T-helper 17 cell (primary cell): ENCODE data around the gene GFOD1. TPM values are rescaled to one million over a fixed set of nuclear protein-coding genes. Genes with fewer than 3 reads are reported as not detected.

Experiments
- ATAC-seq: fragments of 150-1000 bp; cut with Tn5 transposase; 2 replicates; pipeline ENCODE4 v1.10.0; 2021; ENCODE audit warnings: mild to moderate bottlenecking, moderate library complexity
- DNase-seq, 3 donors: peaks; one replicate each; pipeline versions ENCODE4 v3.0.0 to v3.0.0-alpha.2; 2020 to 2021
- H3K9me3 ChIP-seq: one replicate; pipeline ENCODE4 v1.7.0; 2013; ENCODE audit warnings: low read length, mild to moderate bottlenecking; ENCODE audit not compliant: control insufficient read depth, poor library complexity, severe bottlenecking
- H3K27ac Mint-ChIP-seq: one replicate; pipeline ENCODE4 v1.8.0; 2022; ENCODE audit warnings: mild to moderate bottlenecking, moderate library complexity, mixed read lengths
- H3K27me3 Mint-ChIP-seq: one replicate; pipeline ENCODE4 v1.8.0; 2022; ENCODE audit warnings: mixed read lengths
- H3K36me3 Mint-ChIP-seq: one replicate; pipeline ENCODE4 v1.8.0; 2022; ENCODE audit warnings: low read depth, mixed read lengths
- H3K4me1 Mint-ChIP-seq: one replicate; pipeline ENCODE4 v1.8.0; 2022; ENCODE audit warnings: mild to moderate bottlenecking, mixed read lengths
- H3K4me3 Mint-ChIP-seq: one replicate; pipeline ENCODE4 v1.8.0; 2022; ENCODE audit warnings: mild to moderate bottlenecking, moderate library complexity, mixed read lengths
- total RNA-seq, 4 donors: library from RNA in 2 of 4; stranded (reverse) in 2 of 4; gene quantifications; one replicate each; pipeline ENCODE4 v1.2.3 and lab custom pipeline; 2022 to 2026

Gene GFOD1
- total RNA-seq, 2 donors from 2014 or later = 1.4 to 3.1 TPM

- peaks cover 2% of the 10 kb centered on the region for H3K36me3 Mint-ChIP-seq
- H3K9me3 ChIP-seq = no peaks in the 10 kb centered on the region
- no peak for ATAC-seq
- DNase-seq = no peak
- H3K27ac Mint-ChIP-seq = no peak overlapping the region
- no peaks in the 10 kb centered on the region for H3K4me1 Mint-ChIP-seq
- peaks cover 11% of the 10 kb centered on the region for H3K27me3 Mint-ChIP-seq
- H3K4me3 Mint-ChIP-seq = no peak overlapping the region
These were observed 13.6 kb downstream of the GFOD1 start for GRCh38 chr6:13473768-13474165.

GRCh38 chr6:13472976-13473767 is 14.2 kb downstream of the GFOD1 start:
- no peaks in the 10 kb centered on the region for H3K4me1 Mint-ChIP-seq
- no peak overlapping the region for H3K4me3 Mint-ChIP-seq
- no peaks in the 10 kb centered on the region for H3K9me3 ChIP-seq
- H3K36me3 Mint-ChIP-seq = peaks cover 2% of the 10 kb centered on the region
- DNase-seq = no peak
- peaks cover 11% of the 10 kb centered on the region for H3K27me3 Mint-ChIP-seq
- no peak for ATAC-seq
- no peak overlapping the region for H3K27ac Mint-ChIP-seq

GRCh38 chr6:13472099-13472498 is 15.3 kb downstream of the GFOD1 start:
- Mint-ChIP-seq H3K36me3 (peaks cover 2% of the 10 kb centered on the region), H3K27me3 (peaks cover 11% of the 10 kb centered on the region), H3K27ac (no peak overlapping the region), H3K4me1 (no peaks in the 10 kb centered on the region), H3K4me3 (no peak overlapping the region)
- DNase-seq (no peak), ATAC-seq (no peak)
- no peaks in the 10 kb centered on the region for H3K9me3 ChIP-seq

- Mint-ChIP-seq H3K36me3 (peaks cover 2% of the 10 kb centered on the region), H3K27ac (no peak overlapping the region), H3K4me1 (peaks cover 4% of the 10 kb centered on the region), H3K27me3 (peaks cover 15% of the 10 kb centered on the region), H3K4me3 (no peak overlapping the region)
- H3K9me3 ChIP-seq = no peaks in the 10 kb centered on the region
- DNase-seq (no peak), ATAC-seq (no peak)
These were observed 16.2 kb downstream of the GFOD1 start for GRCh38 chr6:13471184-13471583.

GRCh38 chr6:13470238-13471140 is 16.9 kb downstream of the GFOD1 start:
- Mint-ChIP-seq H3K4me3 (no peak overlapping the region), H3K36me3 (peaks cover 2% of the 10 kb centered on the region), H3K27me3 (peaks cover 15% of the 10 kb centered on the region), H3K27ac (no peak overlapping the region), H3K4me1 (peaks cover 6% of the 10 kb centered on the region)
- H3K9me3 ChIP-seq = no peaks in the 10 kb centered on the region
- no peak for ATAC-seq
- DNase-seq = no peak

GRCh38 chr6:13469693-13470092 is 17.7 kb downstream of the GFOD1 start:
- no peak for ATAC-seq
- no peak overlapping the region for H3K4me3 Mint-ChIP-seq
- H3K9me3 ChIP-seq = no peaks in the 10 kb centered on the region
- H3K4me1 Mint-ChIP-seq = peaks cover 8% of the 10 kb centered on the region
- DNase-seq = no peak
- peaks cover 11% of the 10 kb centered on the region for H3K27me3 Mint-ChIP-seq
- H3K36me3 Mint-ChIP-seq = peaks cover 2% of the 10 kb centered on the region
- no peak overlapping the region for H3K27ac Mint-ChIP-seq

GRCh38 chr6:13468839-13469238 is 18.6 kb downstream of the GFOD1 start:
- Mint-ChIP-seq H3K4me3 (no peak overlapping the region), H3K36me3 (peaks cover 2% of the 10 kb centered on the region)
- no peak for ATAC-seq

GRCh38 chr6:13467216-13467600 is 20.2 kb downstream of the GFOD1 start:
- Mint-ChIP-seq H3K4me3 (no peak overlapping the region), H3K27ac (no peak overlapping the region), H3K36me3 (peaks cover 2% of the 10 kb centered on the region), H3K27me3 (peaks cover 9% of the 10 kb centered on the region), H3K4me1 (peaks cover 15% of the 10 kb centered on the region)
- DNase-seq (no peak), ATAC-seq (no peak)
- H3K9me3 ChIP-seq = no peaks in the 10 kb centered on the region

More at GRCh38 chr6:13468839-13469238, 18.6 kb downstream of the GFOD1 start:
- DNase-seq = no peak
- Mint-ChIP-seq H3K4me1 (peaks cover 10% of the 10 kb centered on the region), H3K27me3 (peaks cover 9% of the 10 kb centered on the region), H3K27ac (no peak overlapping the region)
- H3K9me3 ChIP-seq = no peaks in the 10 kb centered on the region

- H3K9me3 ChIP-seq = no peaks in the 10 kb centered on the region
- H3K4me3 Mint-ChIP-seq = no peak overlapping the region
- peaks cover 9% of the 10 kb centered on the region for H3K27me3 Mint-ChIP-seq
- ATAC-seq = no peak
- DNase-seq = no peak
- H3K27ac Mint-ChIP-seq = no peak overlapping the region
- H3K4me1 Mint-ChIP-seq = peaks cover 18% of the 10 kb centered on the region
- peaks cover 2% of the 10 kb centered on the region for H3K36me3 Mint-ChIP-seq
These were observed 20.8 kb downstream of the GFOD1 start for GRCh38 chr6:13466304-13467215.

- Mint-ChIP-seq H3K36me3 (peaks cover 2% of the 10 kb centered on the region), H3K27me3 (peaks cover 5% of the 10 kb centered on the region), H3K27ac (no peak overlapping the region), H3K4me3 (no peak overlapping the region), H3K4me1 (peaks cover 19% of the 10 kb centered on the region)
- ATAC-seq = no peak
- DNase-seq = no peak
- no peaks in the 10 kb centered on the region for H3K9me3 ChIP-seq
These were observed 21.7 kb downstream of the GFOD1 start for GRCh38 chr6:13465734-13466133.

GRCh38 chr6:13463941-13464340 is 23.5 kb downstream of the GFOD1 start:
- H3K27me3 Mint-ChIP-seq = peaks cover 5% of the 10 kb centered on the region
- H3K36me3 Mint-ChIP-seq = no peaks in the 10 kb centered on the region
- no peak overlapping the region for H3K4me3 Mint-ChIP-seq
- peaks cover 23% of the 10 kb centered on the region for H3K4me1 Mint-ChIP-seq
- H3K9me3 ChIP-seq = no peaks in the 10 kb centered on the region
- DNase-seq (no peak), ATAC-seq (no peak)
- H3K27ac Mint-ChIP-seq = no peak overlapping the region

GRCh38 chr6:13463328-13463717 is 24.1 kb downstream of the GFOD1 start:
- no peaks in the 10 kb centered on the region for H3K9me3 ChIP-seq
- H3K36me3 Mint-ChIP-seq = no peaks in the 10 kb centered on the region
- peaks cover 28% of the 10 kb centered on the region for H3K4me1 Mint-ChIP-seq
- ATAC-seq (no peak), DNase-seq (no peak)
- H3K4me3 Mint-ChIP-seq = peak overlapping the region; percentile 12
- no peak overlapping the region for H3K27ac Mint-ChIP-seq
- H3K27me3 Mint-ChIP-seq = peaks cover 5% of the 10 kb centered on the region
